ENCODE data around the gene SSH3.

Gene SSH3

GRCh38 chr11:67303835-67304411 is 593 bp downstream of the SSH3 start:
- H3K9me2 ChIP-seq (replicated peaks; ENCODE audit: control insufficient read depth, low read length): no peaks in the 10 kb centered on the region
- no peaks in the 10 kb centered on the region for H4K20me1 ChIP-seq (ENCODE audit: control insufficient read depth, insufficient read depth, low read depth, low read length)
- no peaks in the 10 kb centered on the region for H3K27me3 ChIP-seq (ENCODE audit: control insufficient read depth, low read length)
- H3K4me1 ChIP-seq (ENCODE audit: control insufficient read depth, low read length): no peaks in the 10 kb centered on the region
- no peaks in the 10 kb centered on the region for H3K9me3 ChIP-seq (ENCODE audit: control insufficient read depth, insufficient read depth, low read length)
- peaks cover 44% of the 10 kb centered on the region for H3K36me3 ChIP-seq (ENCODE audit: control insufficient read depth, low read length)
- no peaks in the 10 kb centered on the region for H3F3A ChIP-seq (ENCODE audit: control insufficient read depth, insufficient read depth)
- no peak overlapping the region for H3K4me2 ChIP-seq (ENCODE audit: low read length)
- no peaks in the 10 kb centered on the region for H3K79me2 ChIP-seq (ENCODE audit: control insufficient read depth, low read length)
- TF ChIP-seq, protein P1, sequence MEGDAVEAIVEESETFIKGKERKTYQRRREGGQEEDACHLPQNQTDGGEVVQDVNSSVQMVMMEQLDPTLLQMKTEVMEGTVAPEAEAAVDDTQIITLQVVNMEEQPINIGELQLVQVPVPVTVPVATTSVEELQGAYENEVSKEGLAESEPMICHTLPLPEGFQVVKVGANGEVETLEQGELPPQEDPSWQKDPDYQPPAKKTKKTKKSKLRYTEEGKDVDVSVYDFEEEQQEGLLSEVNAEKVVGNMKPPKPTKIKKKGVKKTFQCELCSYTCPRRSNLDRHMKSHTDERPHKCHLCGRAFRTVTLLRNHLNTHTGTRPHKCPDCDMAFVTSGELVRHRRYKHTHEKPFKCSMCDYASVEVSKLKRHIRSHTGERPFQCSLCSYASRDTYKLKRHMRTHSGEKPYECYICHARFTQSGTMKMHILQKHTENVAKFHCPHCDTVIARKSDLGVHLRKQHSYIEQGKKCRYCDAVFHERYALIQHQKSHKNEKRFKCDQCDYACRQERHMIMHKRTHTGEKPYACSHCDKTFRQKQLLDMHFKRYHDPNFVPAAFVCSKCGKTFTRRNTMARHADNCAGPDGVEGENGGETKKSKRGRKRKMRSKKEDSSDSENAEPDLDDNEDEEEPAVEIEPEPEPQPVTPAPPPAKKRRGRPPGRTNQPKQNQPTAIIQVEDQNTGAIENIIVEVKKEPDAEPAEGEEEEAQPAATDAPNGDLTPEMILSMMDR (IDR thresholded peaks at IDR 0.05; ENCODE audit: low read depth, low read length, poor library complexity, severe bottlenecking): no peak
- no peak for TF ChIP-seq EZH2phosphoT487 (IDR thresholded peaks at IDR 0.05; ENCODE audit: borderline replicate concordance, low read length)
- no peak overlapping the region for H3K4me3 ChIP-seq (ENCODE audit: low read length)
- H3K27ac ChIP-seq (ENCODE audit: low read depth, low read length): no peak overlapping the region

DNA sequence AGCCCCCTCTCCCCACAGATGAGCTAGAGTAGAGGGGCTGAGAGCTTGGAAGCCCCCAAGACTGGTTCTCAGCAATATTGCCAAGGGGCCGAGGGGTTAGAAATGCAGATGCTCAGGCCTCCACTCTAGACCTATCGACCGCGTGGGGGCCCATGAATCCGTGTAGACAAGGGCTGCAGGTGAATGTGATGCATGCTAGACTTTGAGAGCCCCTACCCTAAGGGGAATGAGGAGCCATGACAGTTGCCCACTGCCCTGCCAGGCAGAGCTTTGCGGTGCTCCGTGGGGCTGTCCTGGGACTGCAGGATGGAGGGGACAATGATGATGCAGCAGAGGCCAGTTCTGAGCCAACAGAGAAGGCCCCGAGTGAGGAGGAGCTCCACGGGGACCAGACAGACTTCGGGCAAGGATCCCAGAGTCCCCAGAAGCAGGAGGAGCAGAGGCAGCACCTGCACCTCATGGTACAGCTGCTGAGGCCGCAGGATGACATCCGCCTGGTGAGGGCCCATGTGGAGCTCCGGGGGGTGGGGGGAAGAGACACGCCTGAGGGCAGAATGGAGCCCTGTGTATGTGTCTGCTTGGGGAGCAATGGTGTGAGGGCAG is 1.3 kb downstream of the SSH3 start:
- TF ChIP-seq, protein P1 (IDR thresholded peaks at IDR 0.05; ENCODE audit: low read depth, low read length, poor library complexity, severe bottlenecking): no peak
- no peak for TF ChIP-seq EZH2phosphoT487 (IDR thresholded peaks at IDR 0.05; ENCODE audit: borderline replicate concordance, low read length)
- Histone ChIP-seq H3K9me3 (ENCODE audit: control insufficient read depth, insufficient read depth, low read length) (no peaks in the 10 kb centered on the region), H3K27ac (ENCODE audit: low read depth, low read length) (no peak overlapping the region), H3K4me1 (ENCODE audit: control insufficient read depth, low read length) (no peaks in the 10 kb centered on the region), H3K4me2 (ENCODE audit: low read length) (no peak overlapping the region), H4K20me1 (ENCODE audit: control insufficient read depth, insufficient read depth, low read depth, low read length) (no peaks in the 10 kb centered on the region), H3K36me3 (ENCODE audit: control insufficient read depth, low read length) (peaks cover 44% of the 10 kb centered on the region), H3F3A (ENCODE audit: control insufficient read depth, insufficient read depth) (no peaks in the 10 kb centered on the region), H3K9me2 (replicated peaks; ENCODE audit: control insufficient read depth, low read length) (no peaks in the 10 kb centered on the region), H3K27me3 (ENCODE audit: control insufficient read depth, low read length) (no peaks in the 10 kb centered on the region), H3K4me3 (ENCODE audit: low read length) (no peak overlapping the region), H3K79me2 (ENCODE audit: control insufficient read depth, low read length) (no peaks in the 10 kb centered on the region)

- no peaks in the 10 kb centered on the region for H3K9me2 ChIP-seq (replicated peaks; ENCODE audit: control insufficient read depth, low read length)
- no peaks in the 10 kb centered on the region for H4K20me1 ChIP-seq (ENCODE audit: control insufficient read depth, insufficient read depth, low read depth, low read length)
- no peaks in the 10 kb centered on the region for H3K27me3 ChIP-seq (ENCODE audit: control insufficient read depth, low read length)
- no peaks in the 10 kb centered on the region for H3F3A ChIP-seq (ENCODE audit: control insufficient read depth, insufficient read depth)
- H3K4me3 ChIP-seq (ENCODE audit: low read length): no peak overlapping the region
- TF ChIP-seq EZH2phosphoT487 (IDR thresholded peaks at IDR 0.05; ENCODE audit: borderline replicate concordance, low read length): no peak
- TF ChIP-seq, protein P1 (IDR thresholded peaks at IDR 0.05; ENCODE audit: low read depth, low read length, poor library complexity, severe bottlenecking): no peak
- no peaks in the 10 kb centered on the region for H3K9me3 ChIP-seq (ENCODE audit: control insufficient read depth, insufficient read depth, low read length)
- H3K4me2 ChIP-seq (ENCODE audit: low read length): no peak overlapping the region
- H3K79me2 ChIP-seq (ENCODE audit: control insufficient read depth, low read length): no peaks in the 10 kb centered on the region
- no peak overlapping the region for H3K27ac ChIP-seq (ENCODE audit: low read depth, low read length)
- no peaks in the 10 kb centered on the region for H3K4me1 ChIP-seq (ENCODE audit: control insufficient read depth, low read length)
- peaks cover 33% of the 10 kb centered on the region for H3K36me3 ChIP-seq (ENCODE audit: control insufficient read depth, low read length)
Observed at GRCh38 chr11:67306769-67307544, 3.6 kb downstream of the SSH3 start.

Measured in DOHH2 (cell line).